Activated T-cell treated with anti-CD3 and anti-CD28 coated beads for 48 hours (primary cell): ENCODE measurements around the gene E2F3.
A peak's percentile ranks its signal among the peaks of the same experiment; 100 is the strongest.

Experiments used
- DNase-seq: peaks from one replicate; pipeline ENCODE4 v3.0.0-alpha.2; 2020; ENCODE audit warnings: low read depth

E2F3 gene

DNA sequence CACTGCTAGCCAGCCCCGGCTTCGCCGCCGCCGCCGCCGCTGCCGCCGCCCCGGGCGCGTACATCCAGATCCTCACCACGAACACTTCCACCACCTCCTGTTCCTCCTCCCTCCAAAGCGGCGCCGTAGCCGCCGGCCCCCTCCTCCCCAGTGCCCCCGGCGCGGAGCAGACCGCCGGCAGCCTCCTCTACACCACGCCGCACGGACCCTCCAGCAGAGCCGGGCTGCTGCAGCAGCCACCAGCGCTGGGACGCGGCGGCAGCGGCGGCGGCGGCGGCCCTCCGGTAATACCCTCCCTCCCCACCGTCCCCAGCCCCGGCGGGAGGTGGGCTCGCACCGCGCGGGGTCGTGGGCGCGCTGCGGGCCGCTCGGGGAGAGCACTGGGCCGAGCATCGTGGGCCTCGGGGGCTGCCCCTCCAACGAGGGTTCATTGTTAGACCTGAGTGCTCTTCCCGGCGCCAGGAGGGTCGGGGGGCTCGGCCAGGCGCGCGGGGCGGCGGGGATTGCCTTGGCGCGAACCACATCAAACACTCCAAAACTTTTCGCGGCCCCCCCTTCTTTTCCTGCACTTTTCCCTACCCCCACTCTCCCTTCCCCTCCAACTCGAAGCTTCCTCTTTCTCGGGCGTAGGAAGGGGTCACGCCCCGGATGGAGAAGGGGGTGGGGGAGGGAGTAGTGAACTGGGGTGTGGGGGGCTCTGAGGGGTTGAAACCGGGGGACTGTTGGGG, 827 bp downstream of the E2F3 start:
- DNase-seq: no peak

DNA sequence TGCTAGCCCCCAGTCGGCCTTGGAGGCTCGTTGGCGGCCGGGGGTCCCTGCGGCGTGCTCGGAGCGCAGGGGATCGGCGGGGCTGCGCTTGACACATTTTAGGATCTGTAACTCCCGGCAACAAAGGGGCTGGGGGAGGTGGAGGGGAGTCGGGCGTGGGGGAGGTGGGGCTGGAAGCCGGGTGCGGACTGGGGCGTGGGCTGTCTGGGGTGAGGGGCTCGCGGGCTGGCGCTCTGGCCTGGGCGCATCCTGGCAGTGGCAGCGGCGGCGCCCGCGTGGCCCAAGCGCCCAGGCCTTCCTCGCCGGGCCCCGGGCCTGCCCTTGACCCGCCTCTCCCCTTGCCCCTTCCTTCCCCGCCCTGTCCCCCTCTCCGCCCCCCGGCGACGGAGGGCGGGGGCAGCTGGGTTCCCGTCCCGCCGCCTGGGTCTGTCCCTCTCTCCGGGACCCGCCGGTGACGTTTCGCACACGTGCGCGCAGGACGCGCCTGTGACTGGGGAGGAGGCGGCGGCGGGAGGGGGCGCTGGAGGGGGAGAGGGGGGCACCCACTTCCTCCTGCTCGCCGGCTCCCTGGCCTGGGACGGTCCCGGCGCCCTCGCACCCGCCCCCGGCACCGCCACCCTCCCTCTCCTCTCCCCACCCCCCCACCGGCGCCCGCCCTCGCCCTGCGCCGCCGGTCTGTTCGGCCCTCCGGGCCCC, 1.5 kb downstream of the E2F3 start:
- peak; percentile 89 for DNase-seq

- peak; percentile 67 for DNase-seq
These were observed 2.3 kb downstream of the E2F3 start for GRCh38 chr6:20403766-20404640.

DNA sequence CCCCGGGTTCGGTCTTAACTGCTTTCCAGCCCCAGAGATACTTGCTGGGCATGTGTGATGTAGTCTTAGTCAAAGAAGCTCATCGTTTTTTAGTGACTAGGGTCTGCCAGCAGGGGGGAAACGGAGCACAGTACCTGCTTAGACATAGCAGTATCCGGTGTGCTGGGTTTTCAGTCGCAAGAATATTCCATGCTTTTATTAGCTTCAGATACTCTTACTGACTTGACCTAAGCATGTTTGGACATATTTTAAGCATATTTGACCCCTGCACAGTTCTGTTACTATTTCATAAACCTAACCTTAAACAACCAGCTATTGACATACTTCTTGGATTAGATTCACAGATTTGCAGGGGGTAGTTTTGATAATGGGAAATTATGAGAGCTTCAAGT, 3.0 kb downstream of the E2F3 start:
- peak; percentile 49 for DNase-seq

DNA sequence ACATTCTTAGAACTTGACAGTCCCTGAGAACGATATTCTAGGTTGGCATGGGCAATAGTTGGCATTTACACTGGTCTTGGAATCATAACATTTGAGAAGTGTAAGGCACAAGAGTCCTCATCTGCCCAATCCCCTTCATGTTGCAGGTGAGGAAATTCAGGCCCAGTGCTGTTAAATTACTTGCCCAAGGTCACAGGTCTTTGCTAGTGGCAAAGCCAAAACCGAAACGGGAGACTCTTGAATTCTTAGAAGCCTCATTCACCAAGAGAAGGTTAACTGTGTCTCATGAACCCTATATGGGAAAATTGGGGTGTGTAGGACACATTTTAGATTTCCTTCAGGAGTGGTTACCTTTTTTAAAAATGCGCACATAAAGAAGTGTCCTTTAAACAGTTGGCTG, 7.2 kb downstream of the E2F3 start:
- no peak for DNase-seq

DNA sequence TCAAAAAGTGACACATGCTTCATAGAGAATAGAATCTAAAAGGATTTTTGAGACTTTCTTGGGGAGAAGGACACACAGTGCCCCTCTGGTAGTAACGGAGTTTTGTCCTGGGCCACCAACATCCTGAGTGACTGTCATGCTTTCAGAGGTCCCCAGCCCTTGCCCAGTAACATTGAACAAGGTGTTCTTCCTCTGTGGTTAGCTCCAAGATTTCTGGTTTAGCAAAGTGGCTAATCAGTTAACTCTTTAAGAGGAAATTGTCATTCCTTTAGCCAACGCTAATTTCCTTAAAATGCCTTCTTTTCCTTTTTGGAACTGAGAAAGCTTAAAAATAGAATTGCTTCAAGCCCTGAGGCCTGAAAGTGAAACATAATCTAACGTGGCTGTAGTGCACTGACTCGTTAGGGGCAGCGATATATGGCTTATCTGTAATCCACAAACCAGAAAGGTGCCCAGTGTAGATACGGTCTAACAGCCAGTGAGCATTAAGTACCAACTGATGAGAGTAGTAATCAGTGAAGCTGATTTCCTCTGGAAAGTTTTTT, 7.8 kb downstream of the E2F3 start:
- DNase-seq: no peak

DNA sequence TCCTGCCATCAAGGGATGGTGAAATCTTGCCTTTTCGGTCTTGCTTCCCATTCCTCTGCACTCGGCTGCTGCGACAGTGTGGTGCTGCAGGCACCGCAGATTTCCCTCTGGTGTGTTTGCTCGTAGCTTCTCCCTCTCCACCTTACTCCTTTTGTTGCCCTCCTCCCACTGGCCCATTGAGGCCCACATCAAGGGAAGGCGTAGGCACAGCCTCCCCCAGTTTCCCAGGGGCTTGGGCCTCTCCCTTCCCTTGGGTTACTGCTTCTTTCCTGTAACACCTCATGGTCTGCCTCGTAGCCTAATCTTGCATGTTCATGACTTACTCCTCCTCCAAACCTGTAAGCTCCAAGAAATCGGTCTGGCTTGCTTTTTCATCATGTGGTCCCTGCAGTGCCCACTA, 9.9 kb downstream of the E2F3 start:
- DNase-seq: no peak

- DNase-seq: no peak
These were observed 10.4 kb downstream of the E2F3 start for GRCh38 chr6:20411953-20412681.

GRCh38 chr6:20412682-20413073, 11.0 kb downstream of the E2F3 start:
- no peak for DNase-seq

- DNase-seq: no peak
These were observed 12.1 kb downstream of the E2F3 start for GRCh38 chr6:20413826-20414225.

DNA sequence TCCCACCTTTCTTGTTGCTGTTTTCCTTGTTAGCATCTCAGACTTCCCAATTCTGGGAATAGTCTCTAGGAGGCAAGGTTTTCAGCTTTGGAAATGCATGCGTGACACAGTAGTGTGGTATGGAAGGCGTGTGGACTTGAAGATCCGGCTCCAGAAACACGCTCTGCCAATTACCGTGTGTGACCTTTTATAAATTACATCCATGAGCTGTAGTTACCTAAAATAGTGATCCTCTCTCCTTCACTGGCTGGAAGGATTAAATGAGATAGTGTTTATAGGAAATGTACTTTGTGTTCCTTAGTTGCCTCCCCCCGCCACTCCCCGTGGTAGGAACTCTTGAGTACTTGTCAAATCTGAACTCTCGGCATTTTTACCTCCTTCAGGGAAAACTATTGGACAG, 13.0 kb downstream of the E2F3 start:
- no peak for DNase-seq

- no peak for DNase-seq
These were observed 13.6 kb downstream of the E2F3 start for GRCh38 chr6:20415304-20415703.

DNA sequence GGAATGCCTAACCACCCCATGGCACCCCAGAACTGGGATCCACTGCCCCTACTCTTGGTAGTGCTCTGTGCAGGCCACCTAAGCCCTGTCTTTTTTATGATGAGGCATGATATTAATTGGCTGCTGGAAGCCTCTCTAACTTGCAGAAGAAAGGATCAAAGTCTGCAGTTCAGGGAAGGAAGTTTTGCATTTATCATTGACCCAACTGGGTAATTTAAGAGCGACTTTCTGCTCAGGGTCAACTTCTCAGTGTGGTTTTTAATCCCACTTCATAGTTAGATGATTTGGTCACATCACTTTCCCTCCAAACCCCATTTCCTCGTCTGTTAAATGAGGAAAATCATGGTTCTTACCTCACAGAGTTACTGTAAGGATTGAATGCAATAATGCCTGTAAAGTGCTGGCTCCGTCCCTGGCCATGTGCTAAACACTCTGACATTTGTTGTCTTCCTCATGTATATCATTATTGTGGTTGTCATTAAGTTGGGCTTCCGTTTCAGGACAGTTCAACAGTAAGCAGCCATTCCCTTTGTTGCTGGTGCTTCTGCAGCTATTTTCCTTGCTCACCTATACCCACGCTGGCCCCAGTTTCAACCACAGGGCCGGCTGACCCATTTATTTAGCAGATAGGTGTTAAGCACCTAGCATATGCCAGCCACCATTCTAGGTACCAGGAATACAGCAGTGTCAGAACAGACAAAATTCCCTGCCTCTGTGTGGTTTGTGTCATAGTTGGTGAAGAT, 14.2 kb downstream of the E2F3 start:
- no peak for DNase-seq

- no peak for DNase-seq
These were observed 15.1 kb downstream of the E2F3 start for GRCh38 chr6:20416567-20417345.

DNA sequence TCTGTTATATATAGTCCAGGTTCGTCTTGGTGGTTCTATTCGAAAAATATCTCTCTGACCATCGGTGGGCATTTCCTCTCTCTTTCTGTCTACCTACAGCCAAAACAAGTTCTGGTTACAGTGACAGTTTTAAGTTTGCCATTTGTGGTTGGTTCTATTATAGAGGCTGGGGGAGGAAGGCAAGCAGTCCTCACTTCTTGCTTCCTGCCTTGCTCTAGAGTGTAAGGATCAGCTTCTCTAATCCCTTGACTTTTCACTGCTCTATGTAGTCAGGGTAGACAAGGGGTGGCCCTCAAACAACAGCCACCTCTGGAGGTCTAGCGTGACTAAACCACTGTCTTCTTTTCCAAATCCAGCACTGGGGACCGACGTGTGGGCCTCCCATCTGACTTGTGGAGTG, 16.1 kb downstream of the E2F3 start:
- DNase-seq: no peak

DNA sequence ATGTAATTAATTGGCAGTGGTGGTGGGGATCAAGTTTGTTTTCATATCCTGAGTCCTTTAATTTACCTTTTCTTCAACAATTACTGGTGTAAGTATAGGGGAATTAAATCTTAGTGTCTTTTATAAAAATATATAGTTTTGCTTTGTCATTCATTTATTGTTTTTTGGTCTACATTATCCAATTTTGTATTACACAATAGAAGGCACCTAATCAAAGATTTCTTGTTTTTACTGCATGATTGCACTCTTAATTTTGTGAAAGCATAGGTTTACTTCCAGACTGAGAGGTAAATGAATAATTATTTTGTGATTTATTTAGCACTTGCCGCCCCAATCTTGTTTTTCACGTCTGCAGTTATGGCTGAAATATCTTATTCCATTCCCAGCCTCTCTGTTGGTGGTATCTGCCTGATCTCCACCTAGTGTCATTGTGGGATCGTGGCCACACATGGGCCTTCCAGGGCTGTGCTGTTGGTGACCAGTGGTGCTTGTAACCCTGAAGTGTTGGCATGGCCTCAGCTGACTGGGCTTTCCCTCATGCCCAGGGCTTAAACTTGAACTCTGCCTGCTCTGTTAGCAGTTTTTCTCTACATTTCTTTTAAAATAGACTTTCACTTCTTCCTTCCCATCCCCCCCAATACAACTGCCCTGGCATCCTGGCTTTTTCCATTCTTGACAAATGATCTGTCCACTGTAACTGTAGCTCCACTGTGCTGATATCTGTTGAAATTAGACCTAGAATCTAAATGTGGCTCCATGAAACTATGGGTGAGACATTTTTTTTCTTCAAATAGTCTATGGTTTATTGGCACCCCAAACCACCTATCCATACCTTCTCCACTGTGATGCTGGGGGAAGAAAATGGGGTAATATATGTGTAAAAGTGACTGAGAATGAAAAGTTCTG, 24.8 kb downstream of the E2F3 start:
- no peak for DNase-seq

DNA sequence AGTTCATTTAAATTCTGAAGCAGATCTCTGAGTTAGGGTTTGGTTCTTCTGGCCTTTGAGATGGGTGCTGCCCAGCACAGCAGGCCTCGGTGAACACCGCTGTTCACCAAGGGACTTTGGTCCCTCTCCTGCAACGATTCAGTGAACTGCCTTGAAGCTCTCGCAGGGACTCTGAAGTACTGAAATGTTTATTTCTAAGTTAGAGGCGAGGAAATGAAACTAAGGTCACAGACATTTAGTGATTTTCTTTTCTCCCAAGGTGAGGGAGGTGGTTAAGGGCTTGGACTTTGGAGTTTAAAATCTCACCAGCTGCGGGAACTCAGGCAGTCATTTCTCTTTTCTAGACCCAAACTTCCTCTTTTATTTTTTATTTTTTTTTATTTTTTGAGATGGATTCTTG, 26.2 kb downstream of the E2F3 start:
- DNase-seq: no peak

DNA sequence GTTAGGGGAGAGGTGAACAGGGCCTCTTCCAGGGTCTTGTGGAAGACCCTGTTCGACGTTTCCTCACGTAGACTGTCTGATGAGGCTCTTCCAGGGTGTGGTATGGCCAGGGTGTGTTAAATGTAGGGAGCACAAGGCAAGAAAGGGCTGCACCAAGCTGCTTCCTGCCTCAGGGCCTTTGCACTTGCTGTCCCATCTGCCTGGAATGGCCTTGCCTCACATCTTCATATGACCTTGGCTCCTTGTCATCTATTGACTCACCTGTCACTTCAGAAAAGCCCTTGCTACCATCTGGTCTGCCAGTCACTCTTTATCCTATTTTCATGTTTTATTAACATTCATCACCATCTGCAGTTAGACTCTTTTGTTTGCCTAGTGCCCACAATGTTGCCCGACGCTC, 31.0 kb downstream of the E2F3 start:
- no peak for DNase-seq

DNA sequence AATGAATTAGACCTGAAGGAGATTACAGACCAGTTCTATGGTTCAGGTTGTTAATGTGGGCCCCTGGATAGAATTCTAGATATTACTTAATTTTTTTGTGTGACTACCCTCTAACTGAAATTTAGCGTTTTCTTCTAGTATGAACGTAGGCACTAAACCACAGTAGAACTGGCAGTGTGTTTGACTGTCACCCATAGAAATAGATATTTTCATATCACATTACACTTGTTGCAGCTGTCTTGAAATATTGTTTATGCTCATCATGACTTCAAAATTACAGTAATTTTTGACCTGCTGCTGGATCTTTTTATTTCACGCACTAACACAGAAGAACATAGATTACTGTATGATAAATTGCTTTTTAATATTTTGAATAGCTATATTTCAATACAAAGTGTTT, 31.6 kb downstream of the E2F3 start:
- no peak for DNase-seq
